PFSK-1 (cell line): ENCODE measurements around the gene USP53.

Experiments used
- FOXP2 ChIP-seq: optimal IDR thresholded peaks from 2 replicates; pipeline ENCODE3; 2011; ENCODE audit warnings: borderline replicate concordance, control low read depth, inconsistent platforms; ENCODE audit not compliant: insufficient read depth; ENCODE audit errors: extremely low read length, extremely low read depth
- POLR2AphosphoS5 ChIP-seq: IDR thresholded peaks from 2 replicates; pipeline ENCODE4 v1.6.1; 2012; ENCODE audit warnings: low read depth, mild to moderate bottlenecking, control low read depth, low read length, moderate library complexity
- REST ChIP-seq, 2 experiments: IDR thresholded peaks; 2 replicates each; pipeline versions ENCODE4 v1.6.1 to v1.8.0; 2011 to 2012; ENCODE audit warnings: low read depth in 2 of 2, low read length in 2 of 2, control low read depth in 1 of 2, inconsistent platforms in 1 of 2, mild to moderate bottlenecking in 1 of 2, moderate library complexity in 1 of 2; ENCODE audit not compliant: insufficient read depth in 1 of 2
- SIN3A ChIP-seq: IDR thresholded peaks from 2 replicates; pipeline ENCODE4 v1.6.1; 2012; ENCODE audit warnings: mild to moderate bottlenecking, low read length, moderate library complexity, borderline replicate concordance; ENCODE audit not compliant: insufficient read depth
- TAF1 ChIP-seq: IDR thresholded peaks from 2 replicates; pipeline ENCODE4 v1.6.1; 2012; ENCODE audit warnings: low read length, control low read depth, borderline replicate concordance; ENCODE audit not compliant: insufficient read depth

The USP53 gene

GRCh38 chr4:119221412-119221811, 8.9 kb downstream of the USP53 start:
- no peak for TF ChIP-seq TAF1
- TF ChIP-seq POLR2AphosphoS5 = no peak
- TF ChIP-seq REST (IDR thresholded peaks at IDR 0.05; ENCODE audit: insufficient read depth in 1 of 2, low read depth in 2 of 2, low read length in 2 of 2) = no peak
- TF ChIP-seq SIN3A = no peak
- TF ChIP-seq FOXP2 = no peak

DNA sequence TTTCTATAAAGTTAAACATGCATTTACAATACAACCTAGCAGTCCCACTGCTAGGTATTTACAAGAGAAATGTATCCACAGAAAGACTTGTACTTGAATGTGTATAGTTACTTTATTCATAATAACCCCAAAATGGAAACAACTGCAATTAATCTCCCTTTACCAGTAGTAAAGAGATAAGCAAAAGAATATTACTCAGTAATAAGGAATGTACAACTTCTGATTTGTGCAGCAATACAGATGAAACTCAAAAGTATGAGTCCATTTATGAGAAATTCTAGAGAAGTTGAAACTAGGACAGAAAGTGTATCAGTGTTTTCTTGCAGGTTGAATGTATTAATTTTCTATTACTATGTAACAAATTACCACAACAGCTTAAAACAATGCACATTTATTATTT, 15.2 kb downstream of the USP53 start:
- no peak for TF ChIP-seq REST (IDR thresholded peaks at IDR 0.05; ENCODE audit: insufficient read depth in 1 of 2, low read depth in 2 of 2, low read length in 2 of 2)
- TF ChIP-seq SIN3A = no peak
- no peak for TF ChIP-seq FOXP2
- TF ChIP-seq TAF1 = no peak
- no peak for TF ChIP-seq POLR2AphosphoS5

GRCh38 chr4:119228406-119228805, 15.9 kb downstream of the USP53 start:
- TF ChIP-seq POLR2AphosphoS5 (no peak), FOXP2 (no peak), TAF1 (no peak), REST (IDR thresholded peaks at IDR 0.05; ENCODE audit: insufficient read depth in 1 of 2, low read depth in 2 of 2, low read length in 2 of 2) (no peak), SIN3A (no peak)

GRCh38 chr4:119229908-119230687, 17.6 kb downstream of the USP53 start:
- TF ChIP-seq TAF1 (no peak), REST (IDR thresholded peaks at IDR 0.05; ENCODE audit: insufficient read depth in 1 of 2, low read depth in 2 of 2, low read length in 2 of 2) (no peak), SIN3A (no peak), POLR2AphosphoS5 (no peak), FOXP2 (no peak)
